ENCODE measurements around the gene MXRA5.
A peak's percentile ranks its signal among the peaks of the same experiment; 100 is the strongest.

DNA sequence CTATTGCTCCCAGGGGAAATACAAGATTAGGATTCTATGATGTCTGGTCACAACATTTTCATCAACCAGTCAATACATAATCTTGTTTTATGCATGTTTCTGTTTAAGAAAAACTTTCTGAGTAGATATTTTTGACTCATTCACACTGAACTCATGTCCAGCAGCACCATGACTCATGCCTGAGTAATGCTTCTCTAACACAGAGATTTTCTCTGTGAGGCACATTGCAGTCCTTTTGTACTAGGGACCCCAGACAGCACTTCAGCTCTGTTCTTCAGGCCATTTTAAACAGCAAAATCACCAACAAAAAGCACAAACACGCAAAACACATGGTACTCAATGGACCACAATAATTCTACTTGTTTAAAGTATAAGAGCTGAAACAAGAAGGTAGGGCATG, 83.6 kb downstream of the MXRA5 start:
- TF ChIP-seq POLR2A (IDR thresholded peaks at IDR 0.05) (peak in 1 of 2 donors; percentile 54), CTCF (IDR thresholded peaks at IDR 0.05) (no peak)

Measured in adrenal gland (tissue), 5 donors.